Hepatocyte (in vitro differentiated cells): ENCODE measurements around the gene C3orf20.

ENCODE experiments used
- EZH2 ChIP-seq: fragments of 200-600 bp; sonication (generic); IDR thresholded peaks from 2 replicates; pipeline ENCODE4 v1.6.1; 2016; ENCODE audit warnings: antibody characterized with exemption, mild to moderate bottlenecking, borderline replicate concordance
- EZH2phosphoT487 ChIP-seq: fragments of 200-600 bp; sonication (generic); IDR thresholded peaks from one replicate; pipeline ENCODE4 v1.6.1; 2018; ENCODE audit warnings: antibody characterized with exemption, mild to moderate bottlenecking, low read depth, moderate library complexity; ENCODE audit not compliant: unreplicated experiment, severe bottlenecking
- TF ChIP-seq, protein P1 (sequence below): fragments of 200-600 bp; sonication (generic); IDR thresholded peaks from 2 replicates; pipeline ENCODE4 v1.5.1; 2016; ENCODE audit warnings: antibody characterized with exemption, mild to moderate bottlenecking; ENCODE audit not compliant: poor library complexity

DNA sequence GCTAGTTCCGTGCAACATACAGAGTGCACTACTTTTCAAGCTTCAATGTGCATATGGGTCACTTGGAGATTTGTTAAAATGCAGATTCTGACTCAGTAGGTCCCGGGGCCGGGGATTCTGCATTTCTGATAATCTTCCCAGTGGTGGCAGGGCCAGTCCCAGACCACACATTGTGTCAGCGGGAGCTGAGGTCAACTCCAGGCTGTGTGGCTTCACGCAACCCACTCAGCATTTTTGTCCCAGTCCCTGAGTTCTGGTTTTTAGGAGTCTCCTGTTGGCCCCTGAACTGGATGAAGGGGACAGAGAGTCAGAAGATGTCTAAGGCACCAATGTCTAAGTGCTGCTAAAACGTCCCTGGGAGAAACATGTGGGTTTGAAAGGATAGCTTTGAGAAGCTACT, 49.5 kb upstream of the C3orf20 start:
- TF ChIP-seq, protein P1, sequence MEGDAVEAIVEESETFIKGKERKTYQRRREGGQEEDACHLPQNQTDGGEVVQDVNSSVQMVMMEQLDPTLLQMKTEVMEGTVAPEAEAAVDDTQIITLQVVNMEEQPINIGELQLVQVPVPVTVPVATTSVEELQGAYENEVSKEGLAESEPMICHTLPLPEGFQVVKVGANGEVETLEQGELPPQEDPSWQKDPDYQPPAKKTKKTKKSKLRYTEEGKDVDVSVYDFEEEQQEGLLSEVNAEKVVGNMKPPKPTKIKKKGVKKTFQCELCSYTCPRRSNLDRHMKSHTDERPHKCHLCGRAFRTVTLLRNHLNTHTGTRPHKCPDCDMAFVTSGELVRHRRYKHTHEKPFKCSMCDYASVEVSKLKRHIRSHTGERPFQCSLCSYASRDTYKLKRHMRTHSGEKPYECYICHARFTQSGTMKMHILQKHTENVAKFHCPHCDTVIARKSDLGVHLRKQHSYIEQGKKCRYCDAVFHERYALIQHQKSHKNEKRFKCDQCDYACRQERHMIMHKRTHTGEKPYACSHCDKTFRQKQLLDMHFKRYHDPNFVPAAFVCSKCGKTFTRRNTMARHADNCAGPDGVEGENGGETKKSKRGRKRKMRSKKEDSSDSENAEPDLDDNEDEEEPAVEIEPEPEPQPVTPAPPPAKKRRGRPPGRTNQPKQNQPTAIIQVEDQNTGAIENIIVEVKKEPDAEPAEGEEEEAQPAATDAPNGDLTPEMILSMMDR = no peak
- TF ChIP-seq EZH2 = no peak
- TF ChIP-seq EZH2phosphoT487 = no peak
